GM23338 (cell line): Measurements from ENCODE around the gene RNF223.

ENCODE experiments used
- CREB1 ChIP-seq: fragments of 250-450 bp; sonication (Bioruptor Pico); IDR thresholded peaks from 2 replicates; pipeline ENCODE4 v1.5.0; 2020; ENCODE audit warnings: low read depth, mild to moderate bottlenecking, moderate library complexity
- CTCF ChIP-seq, 2 experiments: fragments of 200-600 bp in 1 of 2; sonication (generic) in 1 of 2; conservative IDR thresholded peaks; 2 replicates each; pipeline versions ENCODE4 v1.5.1 to v1.6.1; 2016 to 2017; ENCODE audit warnings: antibody characterized with exemption in 2 of 2, low read depth in 2 of 2, mild to moderate bottlenecking in 2 of 2, moderate library complexity in 1 of 2
- EZH2 ChIP-seq: fragments of 200-600 bp; sonication (generic); IDR thresholded peaks from one replicate; pipeline ENCODE4 v1.8.0; 2017; ENCODE audit warnings: antibody characterized with exemption, mild to moderate bottlenecking, low read depth; ENCODE audit not compliant: unreplicated experiment
- EZH2phosphoT487 ChIP-seq: fragments of 200-600 bp; sonication (generic); IDR thresholded peaks from one replicate; pipeline ENCODE4 v1.8.1; 2018; ENCODE audit warnings: antibody characterized with exemption; ENCODE audit not compliant: unreplicated experiment
- NANOG ChIP-seq: IDR thresholded peaks from 2 replicates; pipeline ENCODE4 v1.6.1; 2016; ENCODE audit warnings: antibody characterized with exemption, borderline replicate concordance
- POLR2AphosphoS5 ChIP-seq: IDR thresholded peaks from 2 replicates; pipeline ENCODE4 v1.6.1; 2016; ENCODE audit warnings: antibody characterized with exemption, low read depth
- REST ChIP-seq: IDR thresholded peaks from one replicate; pipeline ENCODE4 v1.6.1; 2018; ENCODE audit warnings: antibody characterized with exemption; ENCODE audit not compliant: unreplicated experiment
- STAT1 ChIP-seq: IDR thresholded peaks from one replicate; pipeline ENCODE4 v1.6.1; 2016; ENCODE audit warnings: antibody characterized with exemption; ENCODE audit not compliant: unreplicated experiment
- ZNF114 ChIP-seq: fragments of 250-450 bp; sonication (Bioruptor Pico); IDR thresholded peaks from 2 replicates; pipeline ENCODE4 v1.5.0; 2020; ENCODE audit warnings: mild to moderate bottlenecking, moderate library complexity

- TF ChIP-seq CTCF (conservative IDR thresholded peaks at IDR 0.05; ENCODE audit: low read depth in 2 of 2) (no peak), POLR2AphosphoS5 (no peak), STAT1 (no peak), CREB1 (CRISPR knock-in tag) (no peak), EZH2phosphoT487 (no peak), REST (no peak), NANOG (no peak), EZH2 (no peak), ZNF114 (CRISPR knock-in tag) (no peak)
Observed at GRCh38 chr1:1119272-1119890, 45.3 kb upstream of the RNF223 start.
